DOHH2 (cell line): ENCODE data around the gene SNAI1.
"Not testable (repeated sequence)": the region's sequence is repeated elsewhere in the genome, so short reads cannot be mapped to it uniquely, and the experiment has no call there.

ENCODE experiments used
- H3F3A ChIP-seq: fragments of 200-600 bp; sonication (generic), shearing (Covaris generic); 2 replicates; pipeline ENCODE4 v1.6.0; 2016; ENCODE audit warnings: antibody characterized with exemption, mild to moderate bottlenecking; ENCODE audit not compliant: control insufficient read depth, insufficient read depth
- H3K27ac ChIP-seq: fragments of 200-600 bp; sonication (generic); 2 replicates; pipeline ENCODE4 v1.5.1; 2014; ENCODE audit warnings: low read depth, mild to moderate bottlenecking, low read length, moderate library complexity
- H3K27me3 ChIP-seq: fragments of 200-600 bp; sonication (generic); 2 replicates; pipeline ENCODE4 v1.6.1; 2014; ENCODE audit warnings: mild to moderate bottlenecking, low read length, mixed read lengths; ENCODE audit not compliant: control insufficient read depth
- H3K36me3 ChIP-seq: fragments of 200-600 bp; sonication (generic); 2 replicates; pipeline ENCODE4 v1.6.1; 2014; ENCODE audit warnings: mild to moderate bottlenecking, low read length, moderate library complexity, mixed read lengths; ENCODE audit not compliant: control insufficient read depth
- H3K4me1 ChIP-seq: fragments of 200-600 bp; sonication (generic); 2 replicates; pipeline ENCODE4 v1.6.1; 2014; ENCODE audit warnings: mild to moderate bottlenecking, low read length, mixed read lengths; ENCODE audit not compliant: control insufficient read depth
- H3K4me2 ChIP-seq: fragments of 200-600 bp; sonication (generic); 2 replicates; pipeline ENCODE4 v1.6.0; 2014; ENCODE audit warnings: mild to moderate bottlenecking, low read length, moderate library complexity
- H3K4me3 ChIP-seq: fragments of 200-600 bp; sonication (generic); 2 replicates; pipeline ENCODE4 v1.5.1; 2014; ENCODE audit warnings: mild to moderate bottlenecking, low read length, mixed read lengths
- H3K79me2 ChIP-seq: fragments of 200-600 bp; sonication (generic); 2 replicates; pipeline ENCODE4 v1.6.1; 2014; ENCODE audit warnings: mild to moderate bottlenecking, low read length, mixed read lengths; ENCODE audit not compliant: control insufficient read depth
- H3K9me2 ChIP-seq: fragments of 200-600 bp; sonication (generic); replicated peaks from 2 replicates; pipeline ENCODE4 v1.6.1; 2014; ENCODE audit warnings: mild to moderate bottlenecking, low read length, mixed read lengths; ENCODE audit not compliant: control insufficient read depth
- H3K9me3 ChIP-seq: fragments of 200-600 bp; sonication (generic); 2 replicates; pipeline ENCODE4 v1.6.1; 2014; ENCODE audit warnings: antibody characterized with exemption, low read length, mixed read lengths; ENCODE audit not compliant: control insufficient read depth, insufficient read depth
- H4K20me1 ChIP-seq: fragments of 200-600 bp; sonication (generic); 2 replicates; pipeline ENCODE4 v1.6.0; 2014; ENCODE audit warnings: low read depth, mild to moderate bottlenecking, antibody characterized with exemption, low read length, moderate library complexity; ENCODE audit not compliant: control insufficient read depth, insufficient read depth
- EZH2phosphoT487 ChIP-seq: fragments of 200-600 bp; sonication (generic); IDR thresholded peaks from 2 replicates; pipeline ENCODE4 v1.6.1; 2017; ENCODE audit warnings: borderline replicate concordance, mild to moderate bottlenecking, antibody characterized with exemption, low read length, moderate library complexity, mixed read lengths
- TF ChIP-seq, protein P1 (sequence below): fragments of 200-600 bp; sonication (generic); IDR thresholded peaks from one replicate; pipeline ENCODE4 v1.5.1; 2014; ENCODE audit warnings: antibody characterized with exemption, mild to moderate bottlenecking, low read depth, low read length; ENCODE audit not compliant: poor library complexity, severe bottlenecking

Gene SNAI1

GRCh38 chr20:50009521-50010454, 27.0 kb downstream of the SNAI1 start:
- no peaks in the 10 kb centered on the region for H3K9me2 ChIP-seq

DNA sequence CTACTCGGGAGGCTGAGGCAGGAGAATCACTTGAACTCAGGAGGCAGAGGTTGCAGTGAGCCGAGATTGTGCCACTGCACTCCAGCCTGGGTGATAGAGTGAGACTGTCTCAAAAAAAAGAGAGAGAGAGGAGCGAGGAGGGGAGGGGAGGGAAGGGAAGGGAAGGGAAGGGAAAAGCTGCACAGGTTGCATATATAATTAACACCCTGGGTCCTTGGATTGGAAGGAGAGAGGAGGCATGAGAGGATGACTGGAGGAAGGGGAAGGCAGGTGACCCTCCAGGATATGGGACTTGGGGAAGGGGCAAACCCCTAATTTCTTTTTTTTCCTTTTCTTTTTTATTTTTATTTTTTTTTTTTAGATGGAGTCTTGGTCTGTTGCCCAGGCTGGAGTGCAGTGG, 28.8 kb downstream of the SNAI1 start:
- H3K36me3 ChIP-seq, H3K27me3 ChIP-seq, H3K4me3 ChIP-seq, H3K9me2 ChIP-seq, H3K9me3 ChIP-seq, H4K20me1 ChIP-seq, H3K79me2 ChIP-seq: not testable (repeated sequence)
- Histone ChIP-seq H3K4me1 (peaks cover 25% of the 10 kb centered on the region), H3K27ac (peak overlapping the region; percentile 83; the same call in 1 of the 2 replicates), H3F3A (peaks cover 10% of the 10 kb centered on the region), H3K4me2 (peak overlapping the region; percentile 72; the same call in 1 of the 2 replicates)

More at GRCh38 chr20:50009521-50010454, 27.0 kb downstream of the SNAI1 start:
- Histone ChIP-seq H3K27me3 (no peaks in the 10 kb centered on the region), H3K4me1 (peaks cover 31% of the 10 kb centered on the region), H4K20me1 (no peaks in the 10 kb centered on the region), H3K27ac (no peak overlapping the region), H3K4me2 (no peak overlapping the region), H3K79me2 (no peaks in the 10 kb centered on the region), H3F3A (peaks cover 10% of the 10 kb centered on the region), H3K9me3 (no peaks in the 10 kb centered on the region), H3K4me3 (no peak overlapping the region), H3K36me3 (no peaks in the 10 kb centered on the region)
- no peak for TF ChIP-seq EZH2phosphoT487

- H4K20me1 ChIP-seq, result no peaks in the 10 kb centered on the region
- no peaks in the 10 kb centered on the region; the same call in 1 of the 2 replicates for H3K27me3 ChIP-seq
- peak overlapping the region; percentile 72 for H3K4me2 ChIP-seq
- H3F3A ChIP-seq, result peaks cover 8% of the 10 kb centered on the region
- H3K9me2 ChIP-seq, result no peaks in the 10 kb centered on the region
- peak overlapping the region; percentile 46 for H3K4me3 ChIP-seq
- H3K4me1 ChIP-seq, result peaks cover 21% of the 10 kb centered on the region
- no peaks in the 10 kb centered on the region for H3K9me3 ChIP-seq
- peak overlapping the region; percentile 83 for H3K27ac ChIP-seq
- TF ChIP-seq, protein P1, sequence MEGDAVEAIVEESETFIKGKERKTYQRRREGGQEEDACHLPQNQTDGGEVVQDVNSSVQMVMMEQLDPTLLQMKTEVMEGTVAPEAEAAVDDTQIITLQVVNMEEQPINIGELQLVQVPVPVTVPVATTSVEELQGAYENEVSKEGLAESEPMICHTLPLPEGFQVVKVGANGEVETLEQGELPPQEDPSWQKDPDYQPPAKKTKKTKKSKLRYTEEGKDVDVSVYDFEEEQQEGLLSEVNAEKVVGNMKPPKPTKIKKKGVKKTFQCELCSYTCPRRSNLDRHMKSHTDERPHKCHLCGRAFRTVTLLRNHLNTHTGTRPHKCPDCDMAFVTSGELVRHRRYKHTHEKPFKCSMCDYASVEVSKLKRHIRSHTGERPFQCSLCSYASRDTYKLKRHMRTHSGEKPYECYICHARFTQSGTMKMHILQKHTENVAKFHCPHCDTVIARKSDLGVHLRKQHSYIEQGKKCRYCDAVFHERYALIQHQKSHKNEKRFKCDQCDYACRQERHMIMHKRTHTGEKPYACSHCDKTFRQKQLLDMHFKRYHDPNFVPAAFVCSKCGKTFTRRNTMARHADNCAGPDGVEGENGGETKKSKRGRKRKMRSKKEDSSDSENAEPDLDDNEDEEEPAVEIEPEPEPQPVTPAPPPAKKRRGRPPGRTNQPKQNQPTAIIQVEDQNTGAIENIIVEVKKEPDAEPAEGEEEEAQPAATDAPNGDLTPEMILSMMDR, result no peak
- no peak for TF ChIP-seq EZH2phosphoT487
- no peaks in the 10 kb centered on the region for H3K36me3 ChIP-seq
- H3K79me2 ChIP-seq, result no peaks in the 10 kb centered on the region
These were observed 29.8 kb downstream of the SNAI1 start for GRCh38 chr20:50012282-50013263.

GRCh38 chr20:50013976-50014375, 31.2 kb downstream of the SNAI1 start:
- Histone ChIP-seq H3K4me1 (peaks cover 21% of the 10 kb centered on the region), H3K36me3 (no peaks in the 10 kb centered on the region), H3K4me2 (no peak overlapping the region), H3K27me3 (no peaks in the 10 kb centered on the region; the same call in 1 of the 2 replicates), H3F3A (peaks cover 8% of the 10 kb centered on the region), H4K20me1 (no peaks in the 10 kb centered on the region), H3K79me2 (no peaks in the 10 kb centered on the region), H3K27ac (no peak overlapping the region), H3K9me3 (no peaks in the 10 kb centered on the region), H3K9me2 (no peaks in the 10 kb centered on the region), H3K4me3 (no peak overlapping the region)
- TF ChIP-seq, protein P1, result no peak
- TF ChIP-seq EZH2phosphoT487, result no peak
